Spinal cord (tissue), 10 donors: ENCODE measurements around the gene ZNF24. TPM values are rescaled to one million over a fixed set of nuclear protein-coding genes. Genes with fewer than 3 reads are reported as not detected.

Source experiments
- DNase-seq, 6 donors: peaks; one replicate each; pipeline versions ENCODE4 v3.0.0 to v3.0.0-alpha.2; 2013 to 2015; ENCODE audit warnings: low spot score in 6 of 6, low read depth in 4 of 6
- H3K27ac ChIP-seq: one replicate; pipeline ENCODE4 v1.5.1; 2013; ENCODE audit warnings: low read depth, low read length, control low read depth
- H3K27me3 ChIP-seq: one replicate; pipeline ENCODE4 v1.6.1; 2013; ENCODE audit warnings: low read length; ENCODE audit not compliant: control insufficient read depth, insufficient read depth
- H3K36me3 ChIP-seq: one replicate; pipeline ENCODE4 v1.6.1; 2013; ENCODE audit warnings: low read length; ENCODE audit not compliant: control insufficient read depth, insufficient read depth
- H3K4me1 ChIP-seq: one replicate; pipeline ENCODE4 v1.6.1; 2013; ENCODE audit warnings: low read length; ENCODE audit not compliant: control insufficient read depth, insufficient read depth
- H3K4me3 ChIP-seq: one replicate; pipeline ENCODE4 v1.5.1; 2013; ENCODE audit warnings: low read depth, low read length, control low read depth
- H3K9me3 ChIP-seq: one replicate; pipeline ENCODE4 v1.6.1; 2013; ENCODE audit warnings: low read length; ENCODE audit not compliant: control insufficient read depth, insufficient read depth
- WGBS: methylation state at CpG from one replicate; pipeline ENCODE4 v1.1.5; 2013; ENCODE audit warnings: missing lambda C conversion rate; ENCODE audit not compliant: insufficient coverage; 5-methylcytosine and 5-hydroxymethylcytosine counted together
- long read RNA-seq, 4 donors: transcript quantifications; one replicate each; lab custom pipeline, GENCODE V29; 2026
- polyA plus RNA-seq, 2 donors: library from polyadenylated mRNA; unstranded; fragments of 120-200 nt; gene quantifications; one replicate each; pipeline ENCODE4 v1.2.1, GENCODE V29; 2013; ENCODE audit not compliant: insufficient read length in 2 of 2
- total RNA-seq, 2 donors: library from RNA; depleted of rRNA in 1 of 2; stranded (reverse); fragments of 120-200 nt in 1 of 2; fragments of >200 nt in 1 of 2; gene quantifications; one replicate each; pipeline versions ENCODE4 v1.2.3 to v1.2.4, GENCODE V29; 2013 to 2014
- donor health status: healthy.

ZNF24 gene
- total RNA-seq (100 to 1,000 TPM in 1 of 2 donors, 10 to 100 TPM in 1; 57.2 to 103 TPM), polyA plus RNA-seq (10 to 100 TPM; 48.0 to 72.9 TPM)
- long read RNA-seq, donor 1, full-length matches to known transcripts, result 17 of 48 reads
- long read RNA-seq, donor 1, partial matches to known transcripts, result 26 of 48 reads
- long read RNA-seq, donor 1, other reads (novel, unspliced or antisense), result 5 of 48 reads
- long read RNA-seq, donor 2, full-length matches to known transcripts, result 7 of 7 reads
- long read RNA-seq, donor 2, partial matches to known transcripts, result 0 of 7 reads
- long read RNA-seq, donor 2, other reads (novel, unspliced or antisense), result 0 of 7 reads
- long read RNA-seq, donor 3, full-length matches to known transcripts, result 15 of 20 reads
- long read RNA-seq, donor 3, partial matches to known transcripts, result 5 of 20 reads
- long read RNA-seq, donor 3, other reads (novel, unspliced or antisense), result 0 of 20 reads
- long read RNA-seq, donor 4, full-length matches to known transcripts, result 21 of 34 reads
- long read RNA-seq, donor 4, partial matches to known transcripts, result 13 of 34 reads
- long read RNA-seq, donor 4, other reads (novel, unspliced or antisense), result 0 of 34 reads

GRCh38 chr18:35343936-35344735 is at the start of gene ZNF24:
Gene ZNF24, minus strand, starts transcription at chr18:35344420. Its CDS starts 3,770 bp downstream, at chr18:35340650.
- peaks cover 22% of the 10 kb centered on the region for H3K4me1 ChIP-seq
- WGBS, result under 1% methylated on average over 40 of the region's 64 CpGs
- peak; percentile 91 to 99 (median 94) for DNase-seq
- no peaks in the 10 kb centered on the region for H3K9me3 ChIP-seq
- no peaks in the 10 kb centered on the region for H3K27me3 ChIP-seq
- H3K36me3 ChIP-seq, result peaks cover 14% of the 10 kb centered on the region
- H3K4me3 ChIP-seq, result peak within 1 kb of the TSS; percentile 100
- H3K27ac ChIP-seq, result peak within 1 kb of the TSS; percentile 99

- no peaks in the 10 kb centered on the region for H3K27me3 ChIP-seq
- H3K27ac ChIP-seq, result no peak overlapping the region
- H3K9me3 ChIP-seq, result no peaks in the 10 kb centered on the region
- H3K4me3 ChIP-seq, result no peak overlapping the region
- DNase-seq, result no peak
- no peaks in the 10 kb centered on the region for H3K36me3 ChIP-seq
- H3K4me1 ChIP-seq, result no peaks in the 10 kb centered on the region
Observed at GRCh38 chr18:35393716-35394115, 49.5 kb upstream of the ZNF24 start.

GRCh38 chr18:35392375-35392774 is 48.2 kb upstream of the ZNF24 start:
- Histone ChIP-seq H3K27me3 (peaks cover 3% of the 10 kb centered on the region), H3K4me3 (no peak overlapping the region), H3K9me3 (no peaks in the 10 kb centered on the region), H3K36me3 (no peaks in the 10 kb centered on the region), H3K4me1 (no peaks in the 10 kb centered on the region), H3K27ac (no peak overlapping the region)
- DNase-seq, result no peak

GRCh38 chr18:35390951-35391700 is 46.9 kb upstream of the ZNF24 start:
- DNase-seq, result no peak
- H3K4me1 ChIP-seq, result no peaks in the 10 kb centered on the region
- no CpG with 5 or more reads among the region's 3 CpGs for WGBS
- no peaks in the 10 kb centered on the region for H3K9me3 ChIP-seq
- H3K4me3 ChIP-seq, result no peak overlapping the region
- H3K27ac ChIP-seq, result no peak overlapping the region
- peaks cover 3% of the 10 kb centered on the region for H3K27me3 ChIP-seq
- H3K36me3 ChIP-seq, result no peaks in the 10 kb centered on the region

GRCh38 chr18:35389095-35389618 is 44.9 kb upstream of the ZNF24 start:
- 35% methylated on average over 4 of the region's 5 CpGs for WGBS
- H3K27ac ChIP-seq, result no peak overlapping the region

GRCh38 chr18:35387152-35387571 is 42.9 kb upstream of the ZNF24 start:
- Histone ChIP-seq H3K4me1 (no peaks in the 10 kb centered on the region), H3K9me3 (no peaks in the 10 kb centered on the region), H3K36me3 (no peaks in the 10 kb centered on the region), H3K27me3 (peaks cover 3% of the 10 kb centered on the region), H3K27ac (no peak overlapping the region), H3K4me3 (no peak overlapping the region)
- no peak for DNase-seq
- WGBS, result 80% methylated on average over 2 of the region's 3 CpGs

More at GRCh38 chr18:35389095-35389618, 44.9 kb upstream of the ZNF24 start:
- no peak for DNase-seq
- Histone ChIP-seq H3K27me3 (peaks cover 3% of the 10 kb centered on the region), H3K36me3 (no peaks in the 10 kb centered on the region), H3K4me3 (no peak overlapping the region), H3K4me1 (no peaks in the 10 kb centered on the region), H3K9me3 (no peaks in the 10 kb centered on the region)

GRCh38 chr18:35386600-35387100 is 42.4 kb upstream of the ZNF24 start:
- no peak overlapping the region for H3K4me3 ChIP-seq
- no peaks in the 10 kb centered on the region for H3K9me3 ChIP-seq
- H3K4me1 ChIP-seq, result no peaks in the 10 kb centered on the region
- H3K27ac ChIP-seq, result no peak overlapping the region
- no peaks in the 10 kb centered on the region for H3K36me3 ChIP-seq
- WGBS, result 40% methylated on average over 3 of the region's 7 CpGs
- peak in 5 of 6 donors; percentile 45 to 89 (median 67) for DNase-seq
- peaks cover 3% of the 10 kb centered on the region for H3K27me3 ChIP-seq

GRCh38 chr18:35383136-35383535 is 38.9 kb upstream of the ZNF24 start:
- H3K4me3 ChIP-seq, result no peak overlapping the region
- no peaks in the 10 kb centered on the region for H3K36me3 ChIP-seq

GRCh38 chr18:35379421-35379820 is 35.2 kb upstream of the ZNF24 start:
- DNase-seq, result no peak
- no peaks in the 10 kb centered on the region for H3K36me3 ChIP-seq
- no peaks in the 10 kb centered on the region for H3K9me3 ChIP-seq
- peaks cover 6% of the 10 kb centered on the region for H3K4me1 ChIP-seq
- H3K27ac ChIP-seq, result no peak overlapping the region
- no peak overlapping the region for H3K4me3 ChIP-seq
- H3K27me3 ChIP-seq, result no peaks in the 10 kb centered on the region
- 92% methylated on average over 2 of the region's 2 CpGs for WGBS

More at GRCh38 chr18:35383136-35383535, 38.9 kb upstream of the ZNF24 start:
- Histone ChIP-seq H3K27ac (no peak overlapping the region), H3K27me3 (peaks cover 3% of the 10 kb centered on the region), H3K4me1 (no peaks in the 10 kb centered on the region), H3K9me3 (no peaks in the 10 kb centered on the region)
- no peak for DNase-seq
- 80% methylated on average over 1 of the region's 2 CpGs for WGBS
